ENCODE results near the gene FAM83F.

The FAM83F gene

DNA sequence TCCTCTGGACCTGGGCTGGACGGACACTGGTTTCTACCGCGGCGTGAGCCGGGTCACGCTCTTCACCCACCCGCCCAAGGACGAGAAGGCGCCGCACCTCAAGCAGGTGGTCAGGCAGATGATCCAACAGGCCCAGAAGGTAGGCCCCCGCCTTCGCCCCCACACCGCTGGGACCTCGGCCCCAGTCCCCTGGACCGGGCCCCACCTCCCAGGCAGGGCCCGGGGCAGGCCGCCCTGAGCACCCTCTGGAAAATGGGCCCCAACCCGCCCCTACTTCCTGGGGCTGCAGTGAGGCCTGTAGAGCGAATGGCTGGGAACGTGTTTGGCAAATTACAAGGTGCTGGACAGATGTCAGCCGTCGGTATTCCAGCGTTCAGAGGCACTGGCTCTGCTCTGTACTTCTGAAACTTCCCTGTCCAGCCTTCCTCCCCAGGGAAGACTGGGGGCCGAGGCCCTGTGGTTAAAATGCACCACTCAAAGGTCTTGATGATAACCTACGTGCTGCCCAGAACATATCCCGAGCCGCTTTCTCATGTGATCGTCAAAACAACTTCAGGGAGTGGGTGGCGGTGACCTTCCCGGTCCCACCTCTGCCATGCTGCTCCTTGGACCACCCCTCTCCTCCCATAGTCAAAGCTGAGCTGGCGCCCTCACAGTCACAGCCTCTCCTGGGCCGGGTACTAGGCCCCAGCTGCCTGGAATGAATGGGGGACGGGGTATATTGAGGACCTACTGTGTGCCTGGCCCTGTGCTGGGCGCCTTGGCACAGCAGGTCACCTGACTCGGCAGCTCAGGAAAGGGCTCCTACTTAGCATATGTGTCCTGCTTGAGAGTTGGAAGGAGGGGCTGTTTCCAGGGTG lies 869 bp downstream of the FAM83F start:
- no peak for DNase-seq

DNA sequence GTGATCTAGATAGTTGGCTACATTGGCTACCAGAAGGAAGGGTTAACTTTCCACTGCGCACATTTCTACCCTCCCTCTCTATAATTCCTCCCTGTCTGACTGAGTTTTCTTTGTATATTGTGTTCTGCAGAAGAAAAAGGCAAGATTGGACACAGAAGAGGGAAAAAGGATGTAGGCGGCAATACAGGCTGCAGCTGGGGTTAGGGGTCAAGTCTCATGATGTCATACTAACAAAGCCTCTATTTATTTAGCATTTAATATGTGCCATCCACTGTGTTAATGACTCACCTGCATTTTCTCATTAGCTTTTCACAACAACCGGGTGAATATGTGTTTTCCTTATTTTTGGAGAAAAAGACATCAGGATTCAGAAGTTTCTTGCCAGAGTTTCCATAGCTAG lies 2.0 kb downstream of the FAM83F start:
- DNase-seq = no peak

DNA sequence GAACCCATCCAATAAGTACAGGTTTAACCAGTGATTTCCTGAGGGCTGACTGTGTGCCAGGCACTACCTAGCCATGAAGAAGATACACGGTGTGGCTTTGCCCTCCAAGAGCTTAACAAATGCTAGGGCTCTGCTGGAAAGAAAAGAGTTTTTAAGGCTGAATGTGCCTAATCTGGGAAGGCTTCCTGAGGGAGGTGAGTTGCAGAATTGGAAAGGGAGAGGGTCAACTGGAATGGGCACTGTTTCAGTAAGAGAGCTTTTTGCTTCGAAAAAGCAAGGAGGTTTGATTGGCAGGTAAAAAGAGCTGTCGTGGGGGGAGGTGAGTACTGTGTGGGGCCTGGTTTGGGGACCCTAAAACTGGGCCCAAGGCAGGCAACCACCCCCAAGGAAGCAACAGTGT lies 2.7 kb downstream of the FAM83F start:
- no peak for DNase-seq

DNA sequence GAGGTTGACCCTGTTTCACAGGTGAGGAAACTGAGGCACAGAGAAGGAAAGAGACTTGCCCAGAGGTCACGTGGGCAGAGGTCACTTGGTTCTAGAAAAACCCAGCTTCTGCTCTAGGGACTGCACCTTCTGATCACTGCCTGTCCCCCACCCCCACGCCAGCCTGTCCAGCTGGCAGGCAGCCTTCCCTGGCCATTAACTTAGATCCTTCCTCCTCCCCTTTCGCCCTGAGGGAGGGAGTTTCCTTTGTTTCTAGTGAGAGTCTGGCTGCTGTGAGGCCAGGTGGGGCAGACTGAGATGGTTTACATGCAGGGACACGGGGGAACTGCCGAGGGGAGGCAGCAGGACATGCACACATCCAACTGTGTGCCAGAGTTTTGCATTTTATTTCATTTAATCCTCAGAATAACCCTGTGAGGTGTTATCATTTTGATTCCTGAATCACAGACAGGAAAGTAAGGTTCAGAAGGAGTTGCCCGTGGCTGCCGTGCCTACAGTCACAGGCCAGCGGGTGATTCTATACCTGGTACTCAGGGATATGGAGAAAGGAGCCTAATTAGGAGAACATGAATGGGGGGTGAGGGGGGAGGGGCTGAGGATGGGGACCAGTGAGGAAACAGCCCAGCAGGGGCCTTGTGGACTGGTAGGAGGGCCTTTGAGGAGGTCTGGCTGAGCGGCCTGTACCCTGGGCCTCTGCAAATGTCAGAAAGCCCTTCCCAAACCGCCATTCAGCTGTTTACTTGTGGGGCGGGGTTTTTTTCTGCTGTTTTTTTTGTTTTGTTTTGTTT lies 3.4 kb downstream of the FAM83F start:
- DNase-seq = no peak

DNA sequence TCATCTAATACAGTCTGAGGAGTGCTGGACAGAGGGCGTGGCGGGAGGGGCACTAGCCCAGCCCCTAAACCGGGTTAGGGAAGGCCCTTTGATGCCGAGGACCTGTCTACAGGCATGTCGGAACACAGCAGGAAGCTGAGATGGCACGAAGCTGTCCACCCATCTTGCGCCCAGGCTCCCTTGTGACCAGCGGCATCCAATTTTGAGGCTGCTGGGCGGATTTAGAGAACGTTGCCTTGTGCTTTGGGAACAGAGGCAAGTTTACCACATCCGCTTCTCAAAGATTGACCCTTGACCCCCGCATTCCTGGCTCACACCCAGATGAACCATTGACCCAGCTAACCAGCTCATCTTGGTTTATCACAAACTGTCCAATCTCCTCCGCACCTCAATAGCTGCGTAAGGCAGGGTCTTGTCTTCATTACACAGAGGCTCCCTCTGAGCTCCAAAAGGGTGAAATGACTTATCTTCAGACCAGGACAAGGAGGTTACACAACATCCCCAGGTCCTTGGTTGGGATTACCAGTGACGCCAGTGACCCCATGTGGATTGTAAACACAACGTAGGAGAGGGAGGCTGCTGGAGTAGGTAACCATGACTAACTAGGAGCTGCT lies 4.5 kb downstream of the FAM83F start:
- no peak for DNase-seq

GRCh38 chr22:40000171-40000570 lies 5.4 kb downstream of the FAM83F start:
- DNase-seq = no peak

- no peak for DNase-seq
Observed at GRCh38 chr22:40001106-40001505, 6.4 kb downstream of the FAM83F start.

DNA sequence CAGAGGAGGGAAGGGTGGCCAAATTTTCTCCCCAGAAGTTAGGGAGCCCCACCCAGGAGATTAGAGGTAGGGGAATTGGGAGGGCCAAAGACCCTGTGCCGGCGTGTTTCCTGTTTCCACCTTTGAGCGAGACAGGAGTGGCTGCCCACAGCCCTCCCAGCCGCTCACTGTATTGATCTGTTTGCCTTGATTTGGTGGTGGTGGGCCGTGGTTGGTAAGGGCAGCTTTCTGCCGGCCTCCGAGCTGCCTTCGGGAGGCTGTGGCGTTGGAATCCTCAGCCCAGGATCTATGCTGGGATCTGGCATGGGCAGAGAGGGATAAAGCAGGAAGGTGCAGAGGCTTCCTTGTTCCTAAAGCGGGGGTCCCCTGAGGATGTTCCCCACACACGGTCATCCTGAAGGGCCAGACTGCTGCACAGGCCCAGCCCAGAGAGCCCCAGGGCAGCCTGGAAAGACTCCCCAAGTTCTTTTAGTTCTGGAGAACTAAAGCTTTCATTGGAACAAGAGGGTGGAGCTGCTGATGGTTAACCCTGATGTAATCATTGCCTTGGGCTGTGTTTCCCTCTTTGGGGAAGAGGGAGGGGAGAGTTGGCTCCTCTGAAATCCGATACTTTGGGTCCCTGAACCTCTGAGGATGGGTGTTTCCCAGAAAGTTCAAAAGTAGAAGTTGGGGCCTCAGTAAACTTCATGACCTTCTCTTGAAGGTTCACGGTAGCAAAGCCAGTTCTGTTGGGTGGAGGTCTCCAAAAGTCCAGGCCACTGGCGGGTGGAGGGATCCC lies 7.2 kb downstream of the FAM83F start:
- no peak for DNase-seq

GRCh38 chr22:40002935-40003715 lies 8.4 kb downstream of the FAM83F start:
- no peak for DNase-seq

DNA sequence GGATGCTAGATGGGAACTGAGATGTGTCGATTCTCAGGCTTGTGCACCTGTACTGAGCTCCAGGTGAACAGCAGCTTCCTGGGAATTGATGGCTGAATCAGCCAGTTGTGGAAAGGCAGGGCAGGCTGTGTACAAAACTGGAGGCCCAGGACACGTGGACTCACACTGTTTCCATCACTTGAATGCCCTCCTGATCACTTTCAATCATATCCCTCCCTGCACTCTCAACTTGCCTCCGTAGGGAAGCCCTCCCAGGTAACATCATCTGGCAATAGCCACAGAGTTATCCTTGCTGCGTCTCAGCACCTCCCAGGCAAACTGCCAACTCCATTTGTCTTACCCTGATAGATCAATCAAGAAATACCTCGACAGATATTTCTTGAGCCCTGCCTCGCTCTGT lies 10.1 kb downstream of the FAM83F start:
- DNase-seq = no peak

DNA sequence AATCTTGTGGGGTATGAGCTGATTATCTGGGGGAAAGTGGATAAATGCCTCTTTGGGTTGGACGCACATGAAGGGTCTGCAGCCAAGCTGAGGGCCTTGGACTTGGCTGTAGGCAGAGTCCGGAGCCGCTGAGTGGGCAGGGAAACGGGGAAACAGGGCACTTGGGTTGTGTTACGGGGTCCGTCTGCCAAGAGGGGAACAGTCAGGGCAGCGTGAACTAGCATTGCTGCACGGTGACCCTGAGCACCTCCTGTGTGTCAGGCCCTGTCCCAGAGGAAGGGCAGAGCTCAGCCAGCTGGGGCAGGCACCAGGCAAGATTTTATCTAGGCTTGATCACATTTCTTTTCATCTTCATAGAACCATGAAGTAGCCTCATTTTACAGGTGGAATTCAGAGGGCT lies 11.9 kb downstream of the FAM83F start:
- DNase-seq = no peak

GRCh38 chr22:40007853-40008710 lies 13.3 kb downstream of the FAM83F start:
- no peak for DNase-seq

DNA sequence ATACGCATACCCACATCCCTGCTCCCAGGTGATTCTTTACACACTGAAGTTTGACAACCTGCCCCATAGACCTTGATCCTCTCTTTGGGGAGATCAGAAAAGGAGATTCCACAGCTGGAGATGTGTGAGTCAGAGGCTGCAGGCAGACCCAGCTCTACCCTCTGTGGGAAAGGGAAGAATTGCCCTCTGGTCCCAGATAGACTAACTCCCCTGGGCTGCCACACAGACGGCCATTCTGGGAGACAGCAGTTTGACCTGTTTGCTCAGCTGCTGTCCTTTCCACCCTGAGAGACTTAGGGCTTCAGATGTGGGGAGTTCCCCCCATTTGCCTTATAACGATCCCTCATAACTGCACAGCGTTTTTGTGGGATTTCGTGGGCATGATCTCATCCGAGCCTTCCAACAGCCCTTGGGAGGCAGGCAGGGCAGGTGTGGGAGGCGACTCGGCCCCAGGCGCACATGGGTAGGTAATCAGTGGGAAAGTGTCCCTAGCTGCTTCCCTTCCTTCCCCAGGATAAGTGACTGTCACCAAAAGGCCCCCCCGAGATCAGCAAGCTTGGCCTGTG lies 14.1 kb downstream of the FAM83F start:
- no peak for DNase-seq

DNA sequence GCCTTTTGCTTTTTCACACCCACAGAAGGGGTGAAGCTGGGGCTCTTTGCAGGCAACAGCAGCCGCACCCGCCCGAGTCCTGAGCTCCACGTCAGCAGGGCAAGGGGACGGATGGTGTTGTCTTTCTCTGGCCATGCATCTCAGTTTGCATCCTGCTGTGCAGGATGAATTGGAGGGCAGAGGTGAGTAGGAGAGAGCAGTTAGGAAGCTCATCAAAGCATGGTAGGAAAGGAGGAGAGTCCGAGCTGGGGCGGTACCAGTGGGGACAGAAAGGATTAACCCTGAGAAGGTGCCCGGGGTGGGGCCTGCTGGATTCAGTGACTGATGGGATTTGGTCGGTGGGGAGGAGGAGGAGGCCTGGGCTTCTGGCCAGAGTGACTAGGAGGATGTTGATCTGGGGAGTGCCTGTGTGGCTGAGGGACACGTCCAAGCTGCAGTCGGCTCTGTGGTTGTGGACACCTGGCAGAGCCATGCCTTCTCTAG lies 14.6 kb downstream of the FAM83F start:
- DNase-seq = no peak

DNA sequence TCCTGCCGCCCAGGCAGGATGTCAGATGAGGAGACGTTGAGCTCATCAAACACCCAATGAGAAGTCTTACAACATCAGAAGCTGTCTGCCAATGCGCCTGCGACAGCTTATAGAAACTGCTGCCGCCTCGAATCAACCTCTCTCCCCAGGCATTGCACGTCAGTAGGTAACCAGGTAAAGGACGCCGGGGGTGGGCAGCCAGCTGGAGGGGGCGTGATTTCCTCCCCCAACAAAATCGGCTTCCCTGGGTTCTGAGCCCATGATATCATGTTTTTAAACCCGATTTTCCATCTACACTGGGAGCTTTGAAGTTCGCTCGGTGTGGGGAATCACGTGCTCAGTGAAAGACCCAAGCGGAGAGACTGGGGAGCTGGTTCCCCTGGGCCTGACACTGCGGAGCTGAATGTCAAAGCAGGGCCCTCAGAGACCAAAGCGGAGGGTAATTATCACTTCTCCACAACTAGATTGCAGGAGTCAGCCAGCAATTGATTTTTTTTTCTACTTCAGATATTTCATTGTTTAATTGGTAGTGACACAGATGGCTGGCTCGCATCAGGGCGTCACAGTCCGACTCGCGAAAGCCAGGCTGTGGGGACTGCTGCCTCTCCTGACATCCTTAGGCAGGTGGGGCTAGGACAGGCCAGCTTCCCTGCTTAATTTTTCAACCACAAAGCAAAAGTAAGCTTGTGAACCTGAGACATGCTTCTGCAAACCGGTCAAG lies 15.4 kb downstream of the FAM83F start:
- DNase-seq = no peak

GRCh38 chr22:40010746-40011145 lies 16.0 kb downstream of the FAM83F start:
- no peak for DNase-seq

DNA sequence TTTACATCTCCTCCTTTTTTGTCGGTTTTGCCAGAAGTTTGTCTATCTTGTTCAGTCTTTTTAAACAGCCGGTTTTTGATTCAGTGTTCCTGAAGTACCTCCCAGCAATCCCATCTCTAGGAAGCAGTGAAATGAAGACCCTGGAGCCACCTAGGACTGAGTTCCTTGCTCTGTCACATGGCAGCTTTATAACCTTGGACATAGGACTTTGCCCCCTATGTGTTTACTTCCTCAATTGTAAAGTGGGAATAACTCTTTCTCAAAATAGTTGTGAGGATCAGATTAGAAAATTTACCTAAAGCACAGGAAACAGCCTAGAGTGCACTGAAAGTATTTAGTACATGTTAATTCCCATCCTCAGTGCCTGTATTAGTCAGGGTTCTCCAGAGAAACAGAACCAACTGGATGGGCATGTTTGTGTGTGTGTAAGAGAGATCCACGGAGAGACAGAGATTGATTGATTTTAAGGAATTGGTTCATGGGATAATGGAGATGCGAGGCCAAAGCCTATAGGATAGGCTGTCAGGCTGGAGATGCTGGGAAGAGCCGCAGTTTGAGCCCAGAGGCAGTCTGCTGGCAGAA lies 20.0 kb downstream of the FAM83F start:
- no peak for DNase-seq

- DNase-seq = no peak
Observed at GRCh38 chr22:40015358-40015976, 20.7 kb downstream of the FAM83F start.

- no peak for DNase-seq
Observed at GRCh38 chr22:40018051-40018450, 23.3 kb downstream of the FAM83F start.
